Bronchial epithelial cell (primary cell): ENCODE data around the gene SPZ1. TPM values are rescaled to one million over a fixed set of nuclear protein-coding genes. Genes with fewer than 3 reads are reported as not detected.
A peak's percentile ranks its signal among the peaks of the same experiment; 100 is the strongest.

Experiments used
- DNase-seq: peaks from one replicate; pipeline ENCODE4 v3.0.0-alpha.2; 2010; ENCODE audit warnings: low read depth
- FAIRE-seq: peaks from 2 replicates; lab custom pipeline; 2011; peaks lifted over from hg19 to GRCh38; lab: Jason Lieb, UNC
- H3K27me3 ChIP-seq: 2 replicates; pipeline ENCODE4 v1.5.1; 2011; ENCODE audit warnings: low read length; ENCODE audit not compliant: control insufficient read depth, insufficient read depth
- H3K36me3 ChIP-seq: 2 replicates; pipeline ENCODE4 v1.5.1; 2011; ENCODE audit warnings: low read length; ENCODE audit not compliant: control insufficient read depth, insufficient read depth
- H3K4me3 ChIP-seq: 2 replicates; pipeline ENCODE4 v1.5.1; 2011; ENCODE audit warnings: mild to moderate bottlenecking, low read depth, low read length, control low read depth
- total RNA-seq: library from RNA; depleted of rRNA; stranded (reverse); fragments of >200 nt; gene quantifications from 2 replicates; pipeline ENCODE4 v1.2.1, GENCODE V29; 2014
- TF ChIP-seq, protein P1 (sequence below): IDR thresholded peaks from 2 replicates; pipeline ENCODE4 v1.5.1; 2011; ENCODE audit warnings: mild to moderate bottlenecking, moderate library complexity, low read length, control low read depth, inconsistent platforms; ENCODE audit not compliant: insufficient read depth, severe bottlenecking

Gene SPZ1
- total RNA-seq, 1 donor from 2014 or later: not detected

DNA sequence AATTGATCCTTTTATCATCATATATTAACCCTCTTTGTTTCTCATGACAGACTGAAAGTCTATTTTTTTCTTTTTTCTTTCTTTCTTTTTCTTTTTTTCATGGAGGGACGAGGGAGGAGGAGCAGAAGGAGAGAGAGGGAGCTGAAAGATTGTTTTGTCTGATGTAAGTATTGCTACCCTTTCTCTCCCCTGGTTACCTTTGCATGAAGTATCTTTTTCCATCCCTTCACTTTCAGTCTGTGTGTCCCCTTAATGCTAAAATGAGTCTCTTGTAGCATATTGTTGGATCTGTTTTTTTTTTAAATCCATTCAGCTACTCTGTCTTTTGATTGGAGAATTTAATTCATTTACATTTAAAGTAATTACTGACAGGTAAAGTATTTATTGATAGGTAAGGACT is 36.4 kb upstream of the SPZ1 start:
- Histone ChIP-seq H3K4me3 (no peak overlapping the region), H3K36me3 (no peaks in the 10 kb centered on the region), H3K27me3 (no peaks in the 10 kb centered on the region)
- TF ChIP-seq, protein P1, sequence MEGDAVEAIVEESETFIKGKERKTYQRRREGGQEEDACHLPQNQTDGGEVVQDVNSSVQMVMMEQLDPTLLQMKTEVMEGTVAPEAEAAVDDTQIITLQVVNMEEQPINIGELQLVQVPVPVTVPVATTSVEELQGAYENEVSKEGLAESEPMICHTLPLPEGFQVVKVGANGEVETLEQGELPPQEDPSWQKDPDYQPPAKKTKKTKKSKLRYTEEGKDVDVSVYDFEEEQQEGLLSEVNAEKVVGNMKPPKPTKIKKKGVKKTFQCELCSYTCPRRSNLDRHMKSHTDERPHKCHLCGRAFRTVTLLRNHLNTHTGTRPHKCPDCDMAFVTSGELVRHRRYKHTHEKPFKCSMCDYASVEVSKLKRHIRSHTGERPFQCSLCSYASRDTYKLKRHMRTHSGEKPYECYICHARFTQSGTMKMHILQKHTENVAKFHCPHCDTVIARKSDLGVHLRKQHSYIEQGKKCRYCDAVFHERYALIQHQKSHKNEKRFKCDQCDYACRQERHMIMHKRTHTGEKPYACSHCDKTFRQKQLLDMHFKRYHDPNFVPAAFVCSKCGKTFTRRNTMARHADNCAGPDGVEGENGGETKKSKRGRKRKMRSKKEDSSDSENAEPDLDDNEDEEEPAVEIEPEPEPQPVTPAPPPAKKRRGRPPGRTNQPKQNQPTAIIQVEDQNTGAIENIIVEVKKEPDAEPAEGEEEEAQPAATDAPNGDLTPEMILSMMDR: no peak
- FAIRE-seq (no peak), DNase-seq (no peak)

- Histone ChIP-seq H3K4me3 (no peak overlapping the region), H3K27me3 (no peaks in the 10 kb centered on the region), H3K36me3 (no peaks in the 10 kb centered on the region)
- TF ChIP-seq, protein P1: no peak
- no peak for FAIRE-seq
- DNase-seq: no peak
Observed at GRCh38 chr5:80284720-80285119, 35.1 kb upstream of the SPZ1 start.

DNA sequence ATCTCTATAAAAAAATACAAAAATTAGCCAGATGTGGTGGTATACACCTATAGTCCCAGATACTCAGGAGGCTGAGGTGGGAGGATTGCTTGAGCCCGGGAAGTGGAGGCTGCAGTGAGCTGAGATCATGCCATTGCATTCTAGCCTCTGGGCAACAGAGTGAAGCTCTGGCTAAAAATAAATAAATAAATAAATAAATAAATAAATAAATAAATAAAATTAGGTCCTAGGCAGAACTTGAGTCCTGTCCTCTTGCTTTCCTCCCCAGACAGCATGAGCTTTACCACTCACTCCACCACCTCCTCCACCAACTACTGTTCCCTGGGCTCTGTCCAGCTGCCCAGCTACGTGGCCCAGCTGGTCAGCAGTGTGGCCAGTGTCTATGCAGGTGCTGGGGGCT is 31.6 kb upstream of the SPZ1 start:
- no peaks in the 10 kb centered on the region for H3K36me3 ChIP-seq
- FAIRE-seq: no peak
- H3K27me3 ChIP-seq: no peaks in the 10 kb centered on the region
- no peak overlapping the region for H3K4me3 ChIP-seq
- TF ChIP-seq, protein P1: no peak
- no peak for DNase-seq

- Histone ChIP-seq H3K36me3 (no peaks in the 10 kb centered on the region), H3K4me3 (no peak overlapping the region), H3K27me3 (no peaks in the 10 kb centered on the region)
- FAIRE-seq (peak; percentile 36), DNase-seq (no peak)
- TF ChIP-seq, protein P1: no peak
Observed at GRCh38 chr5:80289320-80289719, 30.5 kb upstream of the SPZ1 start.

- FAIRE-seq: no peak
- Histone ChIP-seq H3K36me3 (no peaks in the 10 kb centered on the region), H3K4me3 (no peak overlapping the region), H3K27me3 (no peaks in the 10 kb centered on the region)
- TF ChIP-seq, protein P1: no peak
- no peak for DNase-seq
Observed at GRCh38 chr5:80291761-80292160, 28.0 kb upstream of the SPZ1 start.

DNA sequence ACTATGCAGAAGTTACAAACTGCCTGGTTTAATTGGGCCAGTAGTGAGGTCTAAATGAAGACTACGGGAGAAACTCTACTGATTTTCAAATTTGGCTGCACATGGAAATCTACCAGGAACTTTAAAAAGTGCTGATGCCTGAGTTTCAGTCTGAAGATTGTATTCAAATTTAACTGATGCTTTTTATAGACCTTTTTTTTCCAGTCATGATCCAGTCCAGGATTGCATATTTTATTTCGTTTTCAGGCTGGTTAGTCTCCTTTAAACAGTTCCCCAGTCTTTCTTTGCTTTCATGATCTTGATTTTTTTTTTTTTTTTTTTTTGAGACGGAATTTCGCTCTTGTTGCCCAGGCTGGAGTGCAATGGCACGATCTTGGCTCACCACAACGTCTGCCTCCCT is 23.7 kb upstream of the SPZ1 start:
- H3K27me3 ChIP-seq: no peaks in the 10 kb centered on the region
- no peaks in the 10 kb centered on the region for H3K36me3 ChIP-seq
- no peak overlapping the region for H3K4me3 ChIP-seq
- no peak for DNase-seq
- TF ChIP-seq, protein P1: no peak
- no peak for FAIRE-seq
